GM18858 (cell line): ENCODE results near the gene MKLN1.
"Not testable (repeated sequence)": the region's sequence is repeated elsewhere in the genome, so short reads cannot be mapped to it uniquely, and the experiment has no call there.

Experiments used
- ATAC-seq: cut with Tn5 transposase; IDR thresholded peaks from one replicate; pipeline ENCODE4 v1.9.1; 2021; ENCODE audit not compliant: unreplicated experiment

Gene MKLN1

DNA sequence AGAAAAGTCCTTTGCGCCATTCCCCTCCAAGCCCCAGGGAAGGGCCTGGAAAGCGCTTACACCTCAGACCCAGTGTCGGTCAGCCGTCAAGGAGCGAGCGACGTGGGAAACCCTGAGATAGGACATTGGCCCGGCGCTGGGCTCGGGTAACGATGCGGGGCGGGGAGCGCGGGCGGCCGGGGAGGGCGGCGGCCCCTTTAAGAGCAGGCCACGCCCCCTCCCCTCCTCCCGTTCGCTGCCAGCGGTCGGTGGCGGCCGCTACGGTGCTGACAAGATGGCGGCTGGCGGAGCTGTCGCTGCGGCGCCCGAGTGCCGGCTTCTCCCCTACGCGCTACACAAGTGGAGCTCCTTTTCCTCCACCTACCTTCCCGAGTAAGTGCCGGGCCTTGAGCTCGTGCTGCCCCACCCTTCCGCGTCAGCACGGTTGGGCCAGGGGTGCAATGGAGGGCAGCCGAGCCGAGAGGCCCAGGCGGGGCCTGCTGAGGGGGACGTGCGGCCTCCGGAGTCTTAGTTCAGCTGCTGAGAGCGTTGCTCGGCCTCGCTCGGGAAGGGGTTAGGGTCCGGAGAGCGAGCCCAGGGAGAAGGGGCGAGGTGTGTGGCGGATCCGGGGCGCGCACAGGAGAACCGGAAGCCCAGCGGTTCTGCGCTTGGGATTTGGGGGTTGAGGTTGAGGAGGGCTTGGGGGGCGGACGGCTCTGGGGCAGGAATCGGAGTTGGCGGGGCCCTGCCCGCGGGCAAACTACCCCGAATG lies at the start of gene MKLN1:
Gene MKLN1 (plus strand): TSS at position 251 of the 751 bp plus-strand sequence. CDS start 24 bp downstream, at position 275.
- ATAC-seq: peak; percentile 74

DNA sequence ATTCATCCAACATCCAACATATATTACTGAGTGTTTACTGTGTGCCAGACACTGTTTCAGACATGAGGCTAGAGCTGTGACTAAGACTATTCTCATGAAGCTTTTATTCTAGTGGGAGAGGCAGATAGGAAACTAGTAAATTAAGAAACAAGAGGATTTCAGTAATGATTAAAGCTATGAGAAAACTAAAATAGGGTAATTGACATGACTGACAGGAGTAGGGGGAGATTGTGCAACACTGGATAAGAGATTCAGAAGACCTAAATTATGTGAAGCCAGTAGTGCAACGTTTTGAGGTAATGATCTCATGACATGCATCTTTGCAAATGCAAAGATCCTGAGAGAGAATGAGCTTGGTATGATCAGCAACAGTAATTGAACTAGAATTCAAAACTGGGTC lies 48.6 kb upstream of the MKLN1 start:
- ATAC-seq: no peak

DNA sequence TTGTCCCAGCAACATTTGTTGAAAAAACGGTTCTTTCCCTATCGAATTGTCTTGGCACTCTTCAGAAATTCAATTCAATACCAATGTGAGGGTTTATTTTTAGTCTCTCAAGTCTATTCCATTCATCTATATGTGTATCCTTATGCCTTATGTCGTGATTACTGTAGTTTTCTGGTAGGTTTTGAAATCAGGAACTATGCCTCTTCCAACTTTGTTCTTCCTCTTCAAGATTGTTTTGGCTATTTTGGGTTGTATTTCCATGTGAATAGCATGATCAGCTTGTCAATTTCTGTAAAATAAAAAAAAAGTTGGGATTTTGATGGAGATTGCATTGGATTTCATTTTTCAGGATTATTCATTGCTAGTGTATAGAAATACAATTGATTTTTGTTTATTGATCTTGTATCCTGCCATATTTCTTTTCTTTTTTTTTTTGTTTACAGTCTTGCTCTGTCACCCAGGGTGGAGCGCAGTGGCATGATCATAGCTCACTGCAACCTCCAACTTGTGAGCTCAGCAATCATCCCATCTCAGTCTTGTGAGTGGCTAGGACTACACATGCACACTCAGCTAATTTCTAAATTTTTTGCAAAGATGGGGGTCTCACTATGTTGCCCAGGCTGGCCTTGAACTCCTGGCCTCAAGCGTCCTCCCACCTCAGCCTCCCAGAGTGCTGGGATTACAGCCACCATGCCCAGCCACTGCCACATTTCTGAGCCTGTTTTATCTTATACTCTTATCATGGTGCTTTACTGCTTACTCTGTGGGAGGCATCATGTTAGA lies 46.2 kb upstream of the MKLN1 start:
- ATAC-seq: no peak

- no peak for ATAC-seq
These were observed 42.8 kb upstream of the MKLN1 start for GRCh38 chr7:131284702-131285419.

DNA sequence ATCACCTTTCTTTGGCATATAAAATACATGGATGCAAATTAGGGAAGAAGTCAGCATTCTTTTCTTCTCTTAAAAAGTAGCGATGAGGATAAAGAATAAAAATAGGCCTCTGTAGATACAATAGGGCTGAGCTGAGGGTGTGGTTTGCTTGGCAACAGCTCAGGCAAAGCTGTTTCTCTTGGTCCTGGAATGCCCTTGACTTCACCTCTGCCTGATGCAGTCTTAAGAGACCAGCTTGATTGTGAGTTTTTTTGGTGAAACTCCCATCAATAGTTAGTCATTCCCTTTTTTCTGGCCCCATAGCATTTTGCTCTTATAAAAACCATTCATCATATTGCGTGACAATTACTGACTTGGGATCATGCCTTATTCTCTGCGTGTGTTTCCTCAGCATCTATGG lies 42.1 kb upstream of the MKLN1 start:
- no peak for ATAC-seq

GRCh38 chr7:131288450-131288849 lies 39.2 kb upstream of the MKLN1 start:
- no peak for ATAC-seq

DNA sequence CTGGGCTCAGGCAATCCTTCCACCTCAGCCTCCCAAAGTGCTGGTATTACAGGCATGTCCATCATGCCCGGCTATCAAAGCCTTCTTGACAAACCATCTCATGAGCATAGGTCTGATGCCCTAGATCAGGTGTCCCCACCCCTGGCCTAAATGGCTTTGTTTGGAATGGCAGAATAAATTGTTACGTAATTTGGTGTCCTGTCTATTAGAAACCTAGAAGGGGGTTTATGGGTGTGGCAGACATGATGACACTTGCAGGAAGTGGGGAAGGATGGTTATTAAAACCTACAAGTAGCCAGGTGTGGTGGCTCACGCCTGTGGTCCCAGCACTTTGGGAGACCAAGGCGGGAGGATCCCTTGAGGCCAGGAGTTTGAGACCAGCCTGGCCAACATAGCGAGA lies 38.6 kb upstream of the MKLN1 start:
- no peak for ATAC-seq

DNA sequence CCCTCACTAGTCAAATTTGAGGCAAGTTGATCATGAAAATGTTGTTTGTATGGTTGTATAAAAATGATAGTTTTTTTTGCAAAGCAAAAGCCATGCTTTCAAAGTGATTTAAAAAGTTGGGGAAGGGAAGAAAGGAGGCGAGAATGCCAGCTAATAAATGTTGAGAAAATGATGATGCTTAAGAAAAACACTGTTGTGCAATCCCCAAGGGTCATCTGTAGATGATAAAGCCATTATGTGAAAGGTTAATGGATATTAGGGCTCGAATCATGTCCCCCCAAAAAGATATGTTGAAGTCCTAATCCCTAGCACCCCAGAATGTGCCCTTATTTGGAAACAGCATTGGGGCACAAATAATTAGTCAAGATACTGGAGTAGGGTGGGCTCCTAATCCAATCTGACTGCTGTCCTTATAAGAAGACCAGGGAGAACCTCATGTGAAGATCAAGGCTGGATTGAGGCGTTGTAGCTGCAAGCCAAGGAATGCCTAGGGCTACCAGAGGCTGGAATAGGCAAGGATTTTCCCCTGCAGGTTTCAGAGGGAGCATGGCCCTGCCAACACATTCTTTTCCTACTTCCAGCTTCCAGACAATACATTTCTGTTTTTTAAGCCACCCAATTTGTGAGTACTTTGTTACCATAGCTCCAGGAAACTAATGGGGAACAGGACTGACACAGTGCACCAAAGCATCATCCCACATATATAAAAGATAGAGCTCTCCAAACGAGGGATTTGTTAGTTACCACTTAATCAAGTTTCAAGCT lies 35.4 kb upstream of the MKLN1 start:
- no peak for ATAC-seq

- ATAC-seq: no peak
These were observed 34.7 kb upstream of the MKLN1 start for GRCh38 chr7:131293018-131293417.

- no peak for ATAC-seq
These were observed 33.1 kb upstream of the MKLN1 start for GRCh38 chr7:131294553-131294952.

- ATAC-seq: no peak
These were observed 29.1 kb upstream of the MKLN1 start for GRCh38 chr7:131298608-131298992.

GRCh38 chr7:131299074-131299473 lies 28.6 kb upstream of the MKLN1 start:
- ATAC-seq: no peak

- ATAC-seq: no peak
These were observed 27.6 kb upstream of the MKLN1 start for GRCh38 chr7:131300078-131300477.

- ATAC-seq: no peak
These were observed 26.9 kb upstream of the MKLN1 start for GRCh38 chr7:131300572-131301466.

DNA sequence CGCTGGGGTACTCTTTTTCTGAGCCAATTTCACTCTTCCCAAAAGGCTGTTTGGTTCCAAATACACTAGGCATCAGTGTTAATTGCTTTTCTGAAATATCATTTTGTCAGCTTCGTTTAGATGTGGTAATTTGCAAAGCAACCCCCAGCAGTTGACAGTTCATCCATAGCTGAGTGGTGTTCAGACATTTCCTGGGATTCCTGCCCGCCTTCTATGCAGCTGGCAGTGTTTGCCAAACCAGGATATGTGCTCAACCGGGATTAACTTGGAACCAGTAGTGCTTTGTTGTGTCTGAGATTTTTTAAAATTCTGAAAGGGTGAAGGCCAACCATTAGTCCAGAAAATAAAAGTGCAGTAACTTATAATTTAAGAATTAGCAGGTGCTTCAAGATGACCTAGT lies 25.2 kb upstream of the MKLN1 start:
- ATAC-seq: no peak

DNA sequence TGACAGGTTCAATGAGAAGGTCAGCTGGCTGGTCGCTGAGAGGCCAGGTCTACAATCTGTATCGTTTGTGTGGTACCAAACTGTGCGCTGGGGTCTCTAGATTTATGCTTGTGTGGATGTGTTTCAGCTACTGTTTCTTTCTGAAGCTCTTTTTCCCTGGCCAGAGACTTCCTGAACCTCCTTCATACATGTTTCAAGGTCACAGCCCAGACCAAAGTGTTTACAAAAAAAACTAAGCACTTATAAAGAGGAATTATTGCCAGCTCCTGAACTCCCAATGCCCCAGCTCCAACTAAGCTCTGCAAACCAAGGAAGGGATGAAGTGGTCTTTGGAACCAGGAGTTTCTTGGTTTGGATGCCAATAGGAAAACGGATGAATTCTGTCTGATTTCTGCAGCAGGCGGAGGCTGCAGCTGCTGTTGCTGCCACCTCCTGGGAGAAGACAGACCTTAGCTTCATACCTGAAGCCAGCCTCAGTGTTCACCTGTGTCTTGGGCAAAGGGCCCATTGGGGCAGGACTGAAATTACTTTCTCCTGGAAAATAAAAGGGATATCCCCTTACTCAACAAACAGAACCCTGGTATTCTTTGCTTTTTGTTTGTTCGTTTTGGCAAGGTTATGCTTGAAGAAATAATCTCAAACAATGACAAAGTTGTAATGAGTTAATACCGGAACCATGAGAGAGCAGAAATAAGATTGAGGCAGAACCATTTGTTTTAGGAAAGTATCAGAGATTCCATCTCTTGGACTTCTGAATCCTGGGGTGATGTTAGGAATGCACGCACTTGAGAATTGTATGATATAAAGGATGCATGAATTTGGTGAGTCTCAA lies 24.6 kb upstream of the MKLN1 start:
- no peak for ATAC-seq

DNA sequence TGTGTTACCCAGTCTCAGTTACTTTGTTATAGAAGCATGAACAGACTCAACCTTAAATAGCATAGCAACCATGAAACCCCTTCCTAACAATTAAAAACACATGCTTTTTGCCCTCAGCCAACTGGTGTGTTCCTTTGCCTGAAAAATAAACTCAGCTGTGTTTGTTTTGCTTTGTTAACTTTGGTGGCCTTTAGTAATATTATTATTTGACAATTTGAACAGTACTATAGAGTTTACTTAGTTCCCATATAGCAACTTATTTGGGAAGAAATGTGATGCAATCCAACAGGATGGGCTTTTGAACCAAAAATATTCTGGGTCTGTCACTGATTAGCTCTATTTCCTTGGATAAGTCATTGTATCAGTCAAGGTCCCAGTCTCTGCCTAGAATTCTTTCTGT lies 22.5 kb upstream of the MKLN1 start:
- ATAC-seq: no peak

DNA sequence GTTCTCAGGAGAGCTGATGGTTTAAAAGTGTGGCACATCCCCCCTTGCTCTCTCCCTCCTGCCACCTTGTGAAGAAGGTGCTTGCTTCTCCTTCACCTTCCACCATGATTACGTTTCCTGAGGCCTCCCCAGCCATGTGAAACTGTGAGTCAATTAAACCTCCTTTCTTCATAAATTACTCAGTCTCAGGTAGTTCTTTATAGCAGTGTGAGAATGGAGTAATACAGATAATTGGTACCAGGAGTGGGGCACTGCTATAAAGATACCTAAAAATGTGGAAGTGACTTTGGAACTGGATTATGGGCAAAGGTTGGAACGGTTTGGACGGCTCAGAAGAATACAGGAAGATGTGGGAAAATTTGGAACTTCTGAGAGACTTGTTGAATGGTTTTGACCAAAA lies 21.6 kb upstream of the MKLN1 start:
- not testable (repeated sequence) for ATAC-seq

DNA sequence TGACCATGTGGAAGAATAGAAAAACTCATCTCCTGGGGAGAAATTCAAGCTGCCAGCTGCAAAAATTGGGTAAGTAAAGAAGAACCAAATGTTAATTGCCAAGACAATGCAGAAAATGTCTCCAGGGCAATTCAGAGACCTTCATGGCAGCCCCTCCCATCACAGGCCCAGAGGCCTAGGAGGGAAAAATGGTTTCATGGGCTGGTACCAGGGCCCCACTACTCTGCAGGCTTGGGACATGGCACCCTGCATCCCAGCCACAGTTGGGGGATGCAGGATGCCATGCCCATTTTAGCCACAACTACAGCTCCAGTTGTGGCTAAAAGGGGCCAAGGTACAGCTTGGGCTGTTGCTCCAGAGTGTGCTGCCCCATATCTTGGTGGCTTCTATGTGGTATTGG lies 20.9 kb upstream of the MKLN1 start:
- no peak for ATAC-seq
